Measurements from ENCODE around the gene KCTD5. TPM values are rescaled to one million over a fixed set of nuclear protein-coding genes. Genes with fewer than 3 reads are reported as not detected.
"Not testable (repeated sequence)": the region's sequence is repeated elsewhere in the genome, so short reads cannot be mapped to it uniquely, and the experiment has no call there.

KCTD5 gene
- total RNA-seq, 4 donors from 2014 or later: 23.1 to 85.6 (median 56.4) TPM

DNA sequence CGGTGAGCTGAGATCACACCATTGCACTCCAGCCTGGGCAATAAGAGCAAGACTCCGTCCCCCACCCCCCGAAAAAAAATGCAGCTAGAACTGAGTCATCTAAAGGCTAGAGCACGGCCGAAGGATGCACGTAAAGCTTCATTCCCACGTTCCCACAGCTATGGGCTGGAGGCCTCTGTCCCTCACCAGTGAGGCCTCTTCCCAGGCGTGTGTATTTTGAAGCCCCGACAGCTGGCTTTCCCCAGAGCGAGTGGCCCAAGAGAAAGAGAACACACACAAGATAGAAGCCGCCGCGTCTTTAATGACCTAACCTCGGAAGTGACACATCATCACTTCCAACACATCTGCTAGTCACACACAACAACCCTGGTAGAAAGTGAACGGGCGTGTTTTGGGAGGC lies 6.6 kb upstream of the KCTD5 start:
- H3K27me3 ChIP-seq: no peaks in the 10 kb centered on the region
- TF ChIP-seq, protein P1, sequence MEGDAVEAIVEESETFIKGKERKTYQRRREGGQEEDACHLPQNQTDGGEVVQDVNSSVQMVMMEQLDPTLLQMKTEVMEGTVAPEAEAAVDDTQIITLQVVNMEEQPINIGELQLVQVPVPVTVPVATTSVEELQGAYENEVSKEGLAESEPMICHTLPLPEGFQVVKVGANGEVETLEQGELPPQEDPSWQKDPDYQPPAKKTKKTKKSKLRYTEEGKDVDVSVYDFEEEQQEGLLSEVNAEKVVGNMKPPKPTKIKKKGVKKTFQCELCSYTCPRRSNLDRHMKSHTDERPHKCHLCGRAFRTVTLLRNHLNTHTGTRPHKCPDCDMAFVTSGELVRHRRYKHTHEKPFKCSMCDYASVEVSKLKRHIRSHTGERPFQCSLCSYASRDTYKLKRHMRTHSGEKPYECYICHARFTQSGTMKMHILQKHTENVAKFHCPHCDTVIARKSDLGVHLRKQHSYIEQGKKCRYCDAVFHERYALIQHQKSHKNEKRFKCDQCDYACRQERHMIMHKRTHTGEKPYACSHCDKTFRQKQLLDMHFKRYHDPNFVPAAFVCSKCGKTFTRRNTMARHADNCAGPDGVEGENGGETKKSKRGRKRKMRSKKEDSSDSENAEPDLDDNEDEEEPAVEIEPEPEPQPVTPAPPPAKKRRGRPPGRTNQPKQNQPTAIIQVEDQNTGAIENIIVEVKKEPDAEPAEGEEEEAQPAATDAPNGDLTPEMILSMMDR (IDR thresholded peaks at IDR 0.05): no peak
- TF ChIP-seq POLR2A (IDR thresholded peaks at IDR 0.05): no peak
- peaks cover 4 to 36% (median 7%) of the 10 kb centered on the region in 4 donors for H3K4me1 ChIP-seq
- DNase-seq: no peak
- H3K9me3 ChIP-seq: no peaks in the 10 kb centered on the region
- peaks cover 0 to 4% (median 0%) of the 10 kb centered on the region in 3 donors for H3K36me3 ChIP-seq
- no peak overlapping the region for H3K4me3 ChIP-seq
- no peak overlapping the region for H3K27ac ChIP-seq

DNA sequence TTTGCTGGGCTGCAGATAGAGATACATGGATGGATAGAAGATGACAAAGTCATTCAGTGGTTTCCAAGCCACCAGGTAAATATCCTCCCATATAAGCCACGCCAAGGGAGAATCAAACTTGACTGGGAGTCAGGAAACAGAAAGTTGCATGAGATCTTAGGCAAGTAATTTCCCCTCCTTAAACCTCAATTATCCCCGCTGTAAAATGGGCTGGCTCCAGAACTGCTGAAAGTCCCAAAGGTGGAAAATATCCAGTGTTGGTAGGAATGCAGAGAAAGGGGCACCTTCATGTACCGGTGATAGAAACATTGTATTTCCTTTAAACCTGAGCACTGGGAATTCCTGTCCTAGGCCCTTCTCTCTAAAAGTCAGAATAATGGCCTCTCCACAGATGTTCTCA lies 5.4 kb upstream of the KCTD5 start:
- not testable (repeated sequence) for H3K4me3 ChIP-seq, H3K36me3 ChIP-seq, DNase-seq, H3K27me3 ChIP-seq, H3K27ac ChIP-seq, H3K9me3 ChIP-seq
- peaks cover 2 to 32% (median 8%) of the 10 kb centered on the region in 4 donors for H3K4me1 ChIP-seq

DNA sequence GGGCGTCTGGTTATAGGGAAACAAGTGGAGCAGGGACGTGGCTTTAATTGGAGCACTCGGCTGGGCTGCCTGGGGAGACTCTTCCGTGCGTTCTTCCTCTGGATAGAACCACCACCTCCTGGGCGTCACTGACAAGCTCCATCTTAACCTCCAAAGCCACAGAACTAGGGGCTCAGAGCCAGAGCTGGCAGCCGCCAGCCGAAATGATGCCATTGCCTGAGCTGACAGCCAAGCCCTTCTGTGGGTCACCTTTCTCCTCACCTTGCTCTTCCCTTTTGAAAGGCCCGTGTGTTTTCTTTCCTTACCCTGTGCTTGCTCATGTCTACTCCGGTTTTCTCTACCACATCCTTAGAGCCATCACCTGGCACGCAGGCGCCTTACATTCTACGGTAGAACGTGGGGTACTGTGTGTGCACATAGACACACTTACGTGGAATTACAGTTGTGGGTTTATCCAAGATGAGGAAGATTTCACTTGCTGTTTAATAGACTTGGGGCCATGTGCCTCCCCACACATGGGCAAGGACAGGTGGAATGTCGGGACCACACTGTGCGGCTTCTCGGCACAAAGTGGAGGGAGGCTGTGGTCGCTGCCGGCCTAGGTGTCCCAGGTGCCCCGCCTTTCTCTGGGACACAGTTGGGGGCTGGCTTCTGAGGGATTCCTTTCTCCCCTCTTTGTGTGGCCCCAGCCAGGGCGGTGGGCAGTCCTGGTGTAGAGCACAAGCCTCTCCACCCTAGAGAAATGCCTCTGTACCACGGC lies 3.9 kb upstream of the KCTD5 start:
- not testable (repeated sequence) for H3K27ac ChIP-seq

DNA sequence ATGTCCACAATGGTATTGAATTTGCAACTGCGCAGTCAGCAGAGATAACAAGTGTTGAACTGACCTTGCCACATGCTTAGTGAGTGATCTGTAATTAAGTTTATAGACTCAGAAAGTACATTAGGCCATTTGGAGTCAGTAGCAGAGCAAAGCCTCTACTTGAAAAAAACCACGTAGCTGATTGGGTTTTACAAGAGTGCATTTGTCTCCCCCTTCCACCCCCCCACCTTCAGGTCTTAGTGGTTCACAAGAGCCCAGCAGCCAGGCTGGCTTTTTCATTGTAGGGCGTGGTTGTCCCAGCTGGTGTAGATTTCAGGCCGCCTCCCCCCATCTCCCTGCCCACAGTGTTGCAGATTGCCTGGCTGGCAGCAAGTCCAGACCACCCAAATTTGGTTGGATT lies 2.4 kb upstream of the KCTD5 start:
- peaks cover 0 to 21% (median 3%) of the 10 kb centered on the region in 4 donors for H3K4me1 ChIP-seq
- H3K36me3 ChIP-seq, H3K4me3 ChIP-seq, H3K27me3 ChIP-seq, H3K9me3 ChIP-seq: not testable (repeated sequence)
- peak in 2 of 3 donors; percentile 45 to 49 for DNase-seq
- peak overlapping the region in 2 of 4 donors; percentile 68 to 74 for H3K27ac ChIP-seq

More for the DNA sequence above, 3.9 kb upstream of the KCTD5 start:
- H3K36me3 ChIP-seq, H3K4me3 ChIP-seq, H3K9me3 ChIP-seq, DNase-seq, H3K27me3 ChIP-seq: not testable (repeated sequence)
- H3K4me1 ChIP-seq: peaks cover 0 to 25% (median 3%) of the 10 kb centered on the region in 4 donors

DNA sequence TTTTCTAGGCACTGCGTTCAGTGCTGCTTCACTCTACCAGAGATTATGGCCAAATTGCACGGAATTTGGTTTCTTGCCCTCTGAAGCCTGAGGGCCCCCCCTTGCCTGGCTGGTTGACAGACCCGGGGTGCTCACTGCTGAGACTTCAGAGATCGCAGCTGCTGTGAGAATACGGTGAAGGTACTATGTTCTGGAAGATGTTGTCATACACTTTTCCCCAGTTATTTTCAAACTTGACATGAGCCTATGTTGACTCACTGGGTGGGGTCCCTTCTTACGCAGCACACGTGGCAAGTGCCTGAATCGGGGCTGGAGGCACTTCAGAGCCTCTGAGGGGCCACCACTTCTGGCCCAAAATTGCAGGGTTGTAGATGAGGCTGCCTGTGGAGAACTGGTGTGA lies 2.0 kb upstream of the KCTD5 start:
- H3K4me1 ChIP-seq: peaks cover 0 to 19% (median 3%) of the 10 kb centered on the region in 4 donors
- H3K9me3 ChIP-seq, H3K27me3 ChIP-seq, H3K4me3 ChIP-seq, H3K36me3 ChIP-seq: not testable (repeated sequence)
- DNase-seq: peak in 2 of 3 donors; percentile 8 to 46
- peak overlapping the region in 2 of 4 donors; percentile 68 to 74 for H3K27ac ChIP-seq

DNA sequence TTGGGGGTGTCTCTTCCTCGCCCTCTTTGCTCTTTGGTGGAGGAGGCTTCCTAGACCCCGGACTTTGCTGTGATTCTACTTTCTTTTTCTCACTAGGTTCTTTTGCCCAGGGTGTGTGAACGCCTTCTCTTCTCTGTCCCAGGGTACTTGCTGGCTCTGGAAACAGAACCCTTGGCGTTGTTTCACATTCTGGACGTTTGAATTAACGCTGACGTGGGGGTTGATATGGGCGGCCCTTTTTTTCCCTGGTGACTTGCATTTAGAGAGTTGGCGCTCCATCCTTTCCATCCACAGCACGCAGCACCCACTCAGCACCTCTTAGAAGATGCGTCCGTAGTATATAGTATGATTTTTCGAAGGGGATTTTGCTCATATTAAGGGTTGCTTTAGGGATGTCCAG lies 718 bp downstream of the KCTD5 start:
- H3K27me3 ChIP-seq, DNase-seq, H3K9me3 ChIP-seq, H3K36me3 ChIP-seq: not testable (repeated sequence)
- Histone ChIP-seq H3K4me3 (peak overlapping the region; percentile 95 to 98 (median 96)), H3K27ac (peak overlapping the region; percentile 86 to 92 (median 88)), H3K4me1 (peaks cover 0 to 23% (median 15%) of the 10 kb centered on the region in 4 donors)

DNA sequence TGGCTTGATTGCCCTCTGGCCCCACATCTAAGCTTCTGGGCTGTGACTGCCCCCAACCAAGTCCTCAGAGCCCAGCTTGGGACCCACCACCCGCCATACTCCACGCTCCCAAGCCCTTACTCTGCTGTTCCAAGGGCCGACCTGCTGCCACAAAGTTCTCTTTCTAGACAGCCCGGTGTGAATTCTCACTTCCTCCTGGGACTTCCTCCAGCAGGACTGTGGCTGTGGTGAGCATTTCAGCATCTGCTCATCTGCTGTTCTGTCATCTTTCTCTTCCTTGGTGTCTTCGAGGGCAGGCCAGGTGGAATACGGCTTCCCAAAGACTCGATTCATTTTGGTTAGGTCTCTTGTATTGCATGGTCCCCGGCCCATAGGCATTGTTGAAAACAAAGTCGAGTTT lies 3.8 kb downstream of the KCTD5 start:
- H3K4me1 ChIP-seq: peaks cover 0 to 18% (median 15%) of the 10 kb centered on the region in 4 donors
- H3K9me3 ChIP-seq, H3K4me3 ChIP-seq, H3K27ac ChIP-seq, DNase-seq, H3K27me3 ChIP-seq: not testable (repeated sequence)
- peaks cover 0 to 14% (median 0%) of the 10 kb centered on the region in 3 donors for H3K36me3 ChIP-seq

DNA sequence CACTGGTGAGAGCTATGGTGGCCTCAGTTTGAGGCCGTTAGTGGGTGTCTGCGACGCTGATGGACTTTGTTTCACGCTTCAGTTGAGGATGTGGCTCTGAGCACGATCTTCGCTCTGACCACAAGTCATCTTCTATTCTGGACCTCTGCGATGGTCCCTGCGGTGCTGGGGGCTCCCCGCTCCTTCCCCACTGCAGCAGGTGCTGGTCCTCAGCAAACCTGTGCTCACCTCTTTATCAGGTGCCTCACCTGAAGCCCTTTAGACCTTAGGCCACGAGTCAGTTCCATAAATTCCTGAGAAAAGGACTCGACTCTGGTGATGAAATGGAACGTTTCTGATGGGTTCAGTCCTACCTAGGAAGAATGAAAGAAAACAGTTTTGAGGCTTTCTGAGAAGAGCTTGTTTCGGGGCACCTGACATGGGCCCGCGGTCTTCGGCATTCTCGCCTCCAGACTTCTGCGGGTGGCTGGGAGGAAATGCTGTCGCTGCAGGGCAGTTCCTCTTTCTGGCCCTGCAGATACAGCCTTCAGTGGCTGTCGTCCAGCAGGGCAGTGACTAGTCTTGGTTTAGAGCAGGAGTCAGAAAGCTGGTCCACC lies 4.7 kb downstream of the KCTD5 start:
- peak overlapping the region in 1 of 4 donors; percentile 32 for H3K4me3 ChIP-seq

More for the DNA sequence above, 4.7 kb downstream of the KCTD5 start:
- Histone ChIP-seq H3K9me3 (no peaks in the 10 kb centered on the region), H3K27me3 (no peaks in the 10 kb centered on the region), H3K36me3 (peaks cover 0 to 23% (median 0%) of the 10 kb centered on the region in 3 donors), H3K27ac (peak overlapping the region; percentile 32 to 80 (median 54)), H3K4me1 (peaks cover 0 to 13% (median 11%) of the 10 kb centered on the region in 4 donors)
- TF ChIP-seq, protein P1 (IDR thresholded peaks at IDR 0.05): no peak
- TF ChIP-seq POLR2A (IDR thresholded peaks at IDR 0.05): no peak
- peak; percentile 23 to 86 (median 81) for DNase-seq
